Esophagus muscularis mucosa (tissue), 4 donors: ENCODE measurements around the gene IRX2. TPM values are rescaled to one million over a fixed set of nuclear protein-coding genes. Genes with fewer than 3 reads are reported as not detected.

Experiments used
- DNase-seq: peaks from one replicate; pipeline ENCODE4 v3.0.0-alpha.2; 2017; ENCODE audit errors: extremely low spot score
- H3K27ac ChIP-seq, 4 donors: fragments of 200-600 bp; sonication (generic); replicated peaks in 1 of 4; 1 replicate in 3 of 4; 2 replicates in 1 of 4; pipeline ENCODE4 v1.5.1; 2016 to 2019; ENCODE audit warnings: mild to moderate bottlenecking in 1 of 4
- H3K27me3 ChIP-seq, 4 donors: fragments of 200-600 bp; sonication (generic); one replicate each; pipeline versions ENCODE4 v1.5.1 to v1.6.0; 2016 to 2019
- H3K36me3 ChIP-seq, 4 donors: fragments of 200-600 bp; sonication (generic); one replicate each; pipeline ENCODE4 v1.5.1; 2016 to 2019
- H3K4me1 ChIP-seq, 4 donors: fragments of 200-600 bp; sonication (generic); one replicate each; pipeline ENCODE4 v1.5.1; 2016 to 2019
- H3K4me3 ChIP-seq, 4 donors: fragments of 200-600 bp; sonication (generic); 1 replicate in 2 of 4; 2 replicates in 2 of 4; pipeline ENCODE4 v1.5.1; 2016 to 2019; ENCODE audit warnings: mild to moderate bottlenecking in 4 of 4, moderate library complexity in 1 of 4
- H3K9me3 ChIP-seq, 4 donors: fragments of 200-600 bp; sonication (generic); 1 replicate in 3 of 4; 2 replicates in 1 of 4; pipeline ENCODE4 v1.5.1; 2016 to 2019
- CTCF ChIP-seq, 3 experiments: fragments of 200-600 bp in 2 of 3; fragments of 450-650 bp in 1 of 3; sonication (generic) in 2 of 3; IDR thresholded peaks; one replicate each; pipeline ENCODE4 v1.5.1; 2017 to 2019; ENCODE audit warnings: antibody characterized with exemption in 3 of 3, mild to moderate bottlenecking in 2 of 3, moderate library complexity in 1 of 3
- EP300 ChIP-seq: sonication (generic); formaldehyde crosslinking; IDR thresholded peaks from one replicate; pipeline ENCODE4 v1.6.1; 2017; ENCODE audit warnings: antibody characterized with exemption
- POLR2A ChIP-seq: fragments of 450-650 bp; IDR thresholded peaks from one replicate; pipeline ENCODE4 v1.6.1; 2017; ENCODE audit warnings: antibody characterized with exemption, moderate library complexity, mild to moderate bottlenecking, low read depth
- POLR2AphosphoS5 ChIP-seq, 2 donors: sonication (generic); formaldehyde crosslinking; IDR thresholded peaks; one replicate each; pipeline ENCODE4 v1.6.1; 2017; ENCODE audit warnings: antibody characterized with exemption in 2 of 2
- WGBS: methylation state at CpG from one replicate; pipeline ENCODE4 v1.1.5; 2018; 5-methylcytosine and 5-hydroxymethylcytosine counted together
- intact Hi-C: fragments of 100-400 bp; cut with DNase I; formaldehyde crosslinking; loops from one replicate; pipeline ENCODE4 v1.15.1; 2023
- total RNA-seq, 4 donors: library from RNA; depleted of rRNA; stranded (reverse); fragments of >200 nt; gene quantifications; one replicate each; pipeline versions ENCODE4 v1.1.0 to v1.2.1, GENCODE V29; 2016

IRX2 gene
- total RNA-seq, 4 donors from 2014 or later = 0.17 to 0.26 TPM; not detected in 2

GRCh38 chr5:2754581-2755075 lies 3.2 kb upstream of the IRX2 start:
- H3K4me3 ChIP-seq = peak overlapping the region in 1 of 4 donors; percentile 23
- H3K36me3 ChIP-seq = no peaks in the 10 kb centered on the region
- TF ChIP-seq EP300 = no peak
- no peak for TF ChIP-seq POLR2A
- no peak for TF ChIP-seq POLR2AphosphoS5 (IDR thresholded peaks at IDR 0.05)
- no peak for TF ChIP-seq CTCF (IDR thresholded peaks at IDR 0.05)
- no peaks in the 10 kb centered on the region for H3K9me3 ChIP-seq
- intact Hi-C loops = no loop called here
- H3K4me1 ChIP-seq = peaks cover 27 to 73% (median 66%) of the 10 kb centered on the region in 4 donors
- peaks cover 0 to 98% (median 69%) of the 10 kb centered on the region in 4 donors for H3K27me3 ChIP-seq
- H3K27ac ChIP-seq = no peak overlapping the region
- DNase-seq = peak; percentile 66
- 6% methylated on average over 24 of the region's 27 CpGs for WGBS

GRCh38 chr5:2753452-2754420 lies 2.3 kb upstream of the IRX2 start:
- Histone ChIP-seq H3K36me3 (no peaks in the 10 kb centered on the region), H3K4me1 (peaks cover 27 to 82% (median 75%) of the 10 kb centered on the region in 4 donors), H3K27me3 (peaks cover 0 to 98% (median 75%) of the 10 kb centered on the region in 4 donors), H3K27ac (no peak overlapping the region), H3K9me3 (no peaks in the 10 kb centered on the region), H3K4me3 (no peak overlapping the region)
- intact Hi-C loops = no loop called here
- 4% methylated on average over 27 of the region's 29 CpGs for WGBS
- TF ChIP-seq POLR2AphosphoS5 (IDR thresholded peaks at IDR 0.05) (no peak), CTCF (IDR thresholded peaks at IDR 0.05) (no peak), EP300 (no peak), POLR2A (no peak)
- DNase-seq = peak; percentile 74

- H3K27ac ChIP-seq = no peak overlapping the region
- TF ChIP-seq POLR2A (no peak), POLR2AphosphoS5 (IDR thresholded peaks at IDR 0.05) (no peak), EP300 (no peak), CTCF (IDR thresholded peaks at IDR 0.05) (no peak)
- peaks cover 27 to 90% (median 82%) of the 10 kb centered on the region in 4 donors for H3K4me1 ChIP-seq
- peaks cover 0 to 98% (median 80%) of the 10 kb centered on the region in 4 donors for H3K27me3 ChIP-seq
- DNase-seq = peak; percentile 60
- 4% methylated on average over 24 of the region's 34 CpGs for WGBS
- intact Hi-C loops = no loop called here
- no peaks in the 10 kb centered on the region for H3K9me3 ChIP-seq
- no peak overlapping the region for H3K4me3 ChIP-seq
- H3K36me3 ChIP-seq = no peaks in the 10 kb centered on the region
These were observed 1.5 kb upstream of the IRX2 start for GRCh38 chr5:2752821-2753439.

- peak; percentile 60 for DNase-seq
- Histone ChIP-seq H3K4me3 (peak overlapping the region; percentile 45 to 54 (median 46)), H3K9me3 (no peaks in the 10 kb centered on the region), H3K27ac (no peak overlapping the region), H3K27me3 (peaks cover 0 to 98% (median 78%) of the 10 kb centered on the region in 4 donors), H3K4me1 (peaks cover 26 to 90% (median 82%) of the 10 kb centered on the region in 4 donors), H3K36me3 (no peaks in the 10 kb centered on the region)
- TF ChIP-seq EP300 (no peak), POLR2A (no peak), CTCF (IDR thresholded peaks at IDR 0.05) (no peak), POLR2AphosphoS5 (IDR thresholded peaks at IDR 0.05) (no peak)
- WGBS = under 1% methylated on average over 29 of the region's 58 CpGs
- intact Hi-C loops = no loop called here
These were observed 763 bp upstream of the IRX2 start for GRCh38 chr5:2752059-2752820.
